Measurements from ENCODE around the gene LPAR5. TPM values are rescaled to one million over a fixed set of nuclear protein-coding genes. Genes with fewer than 3 reads are reported as not detected.

Gene LPAR5
- total and polyA plus RNA-seq, 2 of the 13 experiments (the other 11 are each of a cell fraction or from before 2014, with no cell fraction given) = 0.09 to 0.32 TPM

DNA sequence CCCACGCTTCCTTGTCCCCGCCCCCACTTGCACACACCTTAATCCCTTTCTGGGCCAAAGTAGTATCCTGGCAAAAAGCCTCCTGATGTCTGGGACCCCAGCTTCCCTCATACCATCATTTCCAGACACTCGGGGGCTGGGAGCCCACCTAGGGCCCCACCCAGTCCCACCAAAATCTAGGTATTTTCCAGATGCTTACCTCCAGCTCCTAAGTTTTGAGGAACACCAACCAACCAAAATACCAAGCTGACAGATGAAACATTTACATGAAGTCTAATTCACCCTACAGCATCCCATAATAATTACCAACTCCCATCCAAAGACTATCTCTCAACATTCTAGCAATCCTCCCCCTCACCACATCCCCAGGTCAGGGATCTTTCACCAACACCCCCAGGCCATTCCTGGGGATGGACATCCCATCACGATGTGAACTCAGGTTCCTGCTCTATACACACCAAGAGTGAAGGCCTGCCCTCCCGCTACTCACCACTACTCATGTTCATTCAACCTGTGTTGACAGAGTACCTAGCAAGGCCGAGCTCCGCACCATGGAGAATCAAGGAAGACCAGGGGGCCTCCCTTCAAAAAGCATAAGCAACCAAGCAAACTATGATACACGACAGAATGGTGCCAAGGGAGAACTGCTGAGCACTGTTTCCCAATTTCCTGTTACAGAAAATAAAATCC, 27.0 kb downstream of the LPAR5 start (continued):
- TF ChIP-seq ZNF644 (CRISPR knock-in tag; IDR thresholded peaks at IDR 0.05; ENCODE audit: low read depth) (0 out of 2 replicates have a peak, but pooled peaks have one; percentile 28), RAD51 (IDR thresholded peaks at IDR 0.05; ENCODE audit: borderline replicate concordance) (no peak), ZNF75D (CRISPR knock-in tag; IDR thresholded peaks at IDR 0.05; ENCODE audit: borderline replicate concordance) (no peak), CREB1 (IDR thresholded peaks at IDR 0.05) (no peak), CREB1 (CRISPR knock-in tag; IDR thresholded peaks at IDR 0.05) (no peak), ZNF562 (CRISPR knock-in tag; IDR thresholded peaks at IDR 0.05; ENCODE audit: borderline replicate concordance) (no peak), SP5 (CRISPR knock-in tag; IDR thresholded peaks at IDR 0.05; ENCODE audit: borderline replicate concordance, low read depth) (no peak), CEBPZ (IDR thresholded peaks at IDR 0.05; ENCODE audit: low read length) (no peak), TCF7 (IDR thresholded peaks at IDR 0.05; ENCODE audit: low read depth) (no peak), FOXA1 (IDR thresholded peaks at IDR 0.05) (no peak), FOXA1 (CRISPR knock-in tag; IDR thresholded peaks at IDR 0.05) (peak; percentile 62), HDAC1 (CRISPR knock-in tag; IDR thresholded peaks at IDR 0.05) (no peak), ZNF747 (CRISPR knock-in tag; IDR thresholded peaks at IDR 0.05; ENCODE audit: borderline replicate concordance) (no peak), SKI (IDR thresholded peaks at IDR 0.05; ENCODE audit: partially characterized antibody) (no peak), ADNP (CRISPR knock-in tag; IDR thresholded peaks at IDR 0.05) (no peak), XRCC5 (optimal IDR thresholded peaks at IDR 0.05; ENCODE audit: low read length) (peak; percentile 22)
- TF ChIP-seq, protein P1, sequence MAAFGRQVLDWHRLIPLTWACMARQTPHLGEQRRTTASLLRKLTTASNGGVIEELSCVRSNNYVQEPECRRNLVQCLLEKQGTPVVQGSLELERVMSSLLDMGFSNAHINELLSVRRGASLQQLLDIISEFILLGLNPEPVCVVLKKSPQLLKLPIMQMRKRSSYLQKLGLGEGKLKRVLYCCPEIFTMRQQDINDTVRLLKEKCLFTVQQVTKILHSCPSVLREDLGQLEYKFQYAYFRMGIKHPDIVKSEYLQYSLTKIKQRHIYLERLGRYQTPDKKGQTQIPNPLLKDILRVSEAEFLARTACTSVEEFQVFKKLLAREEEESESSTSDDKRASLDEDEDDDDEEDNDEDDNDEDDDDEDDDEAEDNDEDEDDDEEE (CRISPR knock-in tag; IDR thresholded peaks at IDR 0.05) = no peak
- TF ChIP-seq, protein P2, sequence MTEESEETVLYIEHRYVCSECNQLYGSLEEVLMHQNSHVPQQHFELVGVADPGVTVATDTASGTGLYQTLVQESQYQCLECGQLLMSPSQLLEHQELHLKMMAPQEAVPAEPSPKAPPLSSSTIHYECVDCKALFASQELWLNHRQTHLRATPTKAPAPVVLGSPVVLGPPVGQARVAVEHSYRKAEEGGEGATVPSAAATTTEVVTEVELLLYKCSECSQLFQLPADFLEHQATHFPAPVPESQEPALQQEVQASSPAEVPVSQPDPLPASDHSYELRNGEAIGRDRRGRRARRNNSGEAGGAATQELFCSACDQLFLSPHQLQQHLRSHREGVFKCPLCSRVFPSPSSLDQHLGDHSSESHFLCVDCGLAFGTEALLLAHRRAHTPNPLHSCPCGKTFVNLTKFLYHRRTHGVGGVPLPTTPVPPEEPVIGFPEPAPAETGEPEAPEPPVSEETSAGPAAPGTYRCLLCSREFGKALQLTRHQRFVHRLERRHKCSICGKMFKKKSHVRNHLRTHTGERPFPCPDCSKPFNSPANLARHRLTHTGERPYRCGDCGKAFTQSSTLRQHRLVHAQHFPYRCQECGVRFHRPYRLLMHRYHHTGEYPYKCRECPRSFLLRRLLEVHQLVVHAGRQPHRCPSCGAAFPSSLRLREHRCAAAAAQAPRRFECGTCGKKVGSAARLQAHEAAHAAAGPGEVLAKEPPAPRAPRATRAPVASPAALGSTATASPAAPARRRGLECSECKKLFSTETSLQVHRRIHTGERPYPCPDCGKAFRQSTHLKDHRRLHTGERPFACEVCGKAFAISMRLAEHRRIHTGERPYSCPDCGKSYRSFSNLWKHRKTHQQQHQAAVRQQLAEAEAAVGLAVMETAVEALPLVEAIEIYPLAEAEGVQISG (CRISPR knock-in tag; IDR thresholded peaks at IDR 0.05) = no peak
- TF ChIP-seq, protein P3, sequence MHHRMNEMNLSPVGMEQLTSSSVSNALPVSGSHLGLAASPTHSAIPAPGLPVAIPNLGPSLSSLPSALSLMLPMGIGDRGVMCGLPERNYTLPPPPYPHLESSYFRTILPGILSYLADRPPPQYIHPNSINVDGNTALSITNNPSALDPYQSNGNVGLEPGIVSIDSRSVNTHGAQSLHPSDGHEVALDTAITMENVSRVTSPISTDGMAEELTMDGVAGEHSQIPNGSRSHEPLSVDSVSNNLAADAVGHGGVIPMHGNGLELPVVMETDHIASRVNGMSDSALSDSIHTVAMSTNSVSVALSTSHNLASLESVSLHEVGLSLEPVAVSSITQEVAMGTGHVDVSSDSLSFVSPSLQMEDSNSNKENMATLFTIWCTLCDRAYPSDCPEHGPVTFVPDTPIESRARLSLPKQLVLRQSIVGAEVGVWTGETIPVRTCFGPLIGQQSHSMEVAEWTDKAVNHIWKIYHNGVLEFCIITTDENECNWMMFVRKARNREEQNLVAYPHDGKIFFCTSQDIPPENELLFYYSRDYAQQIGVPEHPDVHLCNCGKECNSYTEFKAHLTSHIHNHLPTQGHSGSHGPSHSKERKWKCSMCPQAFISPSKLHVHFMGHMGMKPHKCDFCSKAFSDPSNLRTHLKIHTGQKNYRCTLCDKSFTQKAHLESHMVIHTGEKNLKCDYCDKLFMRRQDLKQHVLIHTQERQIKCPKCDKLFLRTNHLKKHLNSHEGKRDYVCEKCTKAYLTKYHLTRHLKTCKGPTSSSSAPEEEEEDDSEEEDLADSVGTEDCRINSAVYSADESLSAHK (CRISPR knock-in tag; IDR thresholded peaks at IDR 0.05; ENCODE audit: borderline replicate concordance) = no peak

Measured in HepG2 (cell line).